Measurements from ENCODE around the gene STXBP4.

Gene STXBP4

GRCh38 chr17:55116440-55116914, 147.9 kb downstream of the STXBP4 start (continued):
- no peak for TF ChIP-seq TSHZ2 (CRISPR knock-in tag; IDR thresholded peaks at IDR 0.05)
- no peak for TF ChIP-seq PPARA (CRISPR knock-in tag; IDR thresholded peaks at IDR 0.05; ENCODE audit: borderline replicate concordance)

GRCh38 chr17:55117164-55117563, 148.6 kb downstream of the STXBP4 start:
- TF ChIP-seq GLIS3 (CRISPR knock-in tag; IDR thresholded peaks at IDR 0.05) (no peak), TCF4 (CRISPR knock-in tag; IDR thresholded peaks at IDR 0.05; ENCODE audit: borderline replicate concordance) (no peak), ZNF70 (CRISPR knock-in tag; IDR thresholded peaks at IDR 0.05) (no peak), CREB5 (CRISPR knock-in tag; IDR thresholded peaks at IDR 0.05; ENCODE audit: low read depth) (no peak), TOX (CRISPR knock-in tag; IDR thresholded peaks at IDR 0.05; ENCODE audit: borderline replicate concordance) (no peak), ZFP30 (CRISPR knock-in tag; IDR thresholded peaks at IDR 0.05) (no peak), OSR1 (CRISPR knock-in tag; IDR thresholded peaks at IDR 0.05) (no peak), PPARA (CRISPR knock-in tag; IDR thresholded peaks at IDR 0.05; ENCODE audit: borderline replicate concordance) (no peak), CSRNP3 (CRISPR knock-in tag; IDR thresholded peaks at IDR 0.05) (no peak), ZC3H10 (CRISPR knock-in tag; IDR thresholded peaks at IDR 0.05) (no peak), PATZ1 (CRISPR knock-in tag; IDR thresholded peaks at IDR 0.05; ENCODE audit: borderline replicate concordance) (no peak), BACH2 (CRISPR knock-in tag; IDR thresholded peaks at IDR 0.05; ENCODE audit: borderline replicate concordance) (no peak)
- ATAC-seq = no peak

- TF ChIP-seq OSR1 (CRISPR knock-in tag; IDR thresholded peaks at IDR 0.05) = no peak
- no peak for ATAC-seq
Observed at GRCh38 chr17:55120651-55121050, 152.1 kb downstream of the STXBP4 start.

- ATAC-seq = no peak
- TF ChIP-seq TCF4 (CRISPR knock-in tag; IDR thresholded peaks at IDR 0.05; ENCODE audit: borderline replicate concordance) (no peak), TOX (CRISPR knock-in tag; IDR thresholded peaks at IDR 0.05; ENCODE audit: borderline replicate concordance) (no peak), ZFP30 (CRISPR knock-in tag; IDR thresholded peaks at IDR 0.05) (no peak), BACH2 (CRISPR knock-in tag; IDR thresholded peaks at IDR 0.05; ENCODE audit: borderline replicate concordance) (no peak), CREB5 (CRISPR knock-in tag; IDR thresholded peaks at IDR 0.05; ENCODE audit: low read depth) (no peak), ZC3H10 (CRISPR knock-in tag; IDR thresholded peaks at IDR 0.05) (no peak), ISL1 (CRISPR knock-in tag; IDR thresholded peaks at IDR 0.05) (no peak)
Observed at GRCh38 chr17:55121268-55121667, 152.7 kb downstream of the STXBP4 start.

GRCh38 chr17:55122114-55122513, 153.5 kb downstream of the STXBP4 start:
- no peak for ATAC-seq
- TF ChIP-seq SNAI2 (CRISPR knock-in tag; IDR thresholded peaks at IDR 0.05) = no peak
- no peak for TF ChIP-seq ZNF8 (CRISPR knock-in tag; IDR thresholded peaks at IDR 0.05)
- TF ChIP-seq ISL1 (CRISPR knock-in tag; IDR thresholded peaks at IDR 0.05) = no peak
- TF ChIP-seq ZFP30 (CRISPR knock-in tag; IDR thresholded peaks at IDR 0.05) = no peak
- TF ChIP-seq ZFP3 (CRISPR knock-in tag; IDR thresholded peaks at IDR 0.05) = no peak
- TF ChIP-seq TOX (CRISPR knock-in tag; IDR thresholded peaks at IDR 0.05; ENCODE audit: borderline replicate concordance) = no peak
- no peak for TF ChIP-seq PPARA (CRISPR knock-in tag; IDR thresholded peaks at IDR 0.05; ENCODE audit: borderline replicate concordance)
- TF ChIP-seq TSHZ2 (CRISPR knock-in tag; IDR thresholded peaks at IDR 0.05) = no peak
- no peak for TF ChIP-seq PATZ1 (CRISPR knock-in tag; IDR thresholded peaks at IDR 0.05; ENCODE audit: borderline replicate concordance)
- no peak for TF ChIP-seq CSRNP3 (CRISPR knock-in tag; IDR thresholded peaks at IDR 0.05)
